Lung (tissue), 12 donors: ENCODE measurements around the gene CDC25A. TPM values are rescaled to one million over a fixed set of nuclear protein-coding genes. Genes with fewer than 3 reads are reported as not detected.

ENCODE experiments used
- ATAC-seq: fragments of 200-7000 bp; cut with Tn5 transposase; one replicate; pipeline ENCODE4 v1.9.1; 2020; ENCODE audit warnings: moderate number of reproducible peaks; ENCODE audit not compliant: insufficient read depth, low FRiP score
- DNase-seq, 3 donors: peaks; one replicate each; pipeline ENCODE4 v3.0.0-alpha.2; 2013 to 2017
- H3K27ac ChIP-seq, 2 donors: one replicate each; pipeline ENCODE4 v1.5.1; 2013; ENCODE audit warnings: mild to moderate bottlenecking in 2 of 2, moderate library complexity in 2 of 2, control low read depth in 1 of 2, inconsistent platforms in 1 of 2, low read depth in 1 of 2, low read length in 1 of 2
- H3K27me3 ChIP-seq, 3 donors: one replicate each; pipeline ENCODE4 v1.5.1; 2013; ENCODE audit warnings: low read length in 2 of 3; ENCODE audit not compliant: control insufficient read depth in 3 of 3, insufficient read depth in 3 of 3
- H3K36me3 ChIP-seq, 4 donors: one replicate each; pipeline ENCODE4 v1.5.1; 2013; ENCODE audit warnings: low read length in 4 of 4, mild to moderate bottlenecking in 1 of 4, moderate library complexity in 1 of 4; ENCODE audit not compliant: control insufficient read depth in 4 of 4, insufficient read depth in 4 of 4
- H3K4me1 ChIP-seq, 5 donors: one replicate each; pipeline ENCODE4 v1.5.1; 2013; ENCODE audit warnings: low read length in 5 of 5, mild to moderate bottlenecking in 2 of 5, moderate library complexity in 1 of 5; ENCODE audit not compliant: control insufficient read depth in 5 of 5, insufficient read depth in 5 of 5
- H3K4me3 ChIP-seq: one replicate; pipeline ENCODE4 v1.5.1; 2013; ENCODE audit warnings: mild to moderate bottlenecking, control low read depth, moderate library complexity
- H3K9ac ChIP-seq, 2 donors: one replicate each; pipeline ENCODE4 v1.5.1; 2013; ENCODE audit warnings: low read length in 2 of 2, control low read depth in 1 of 2; ENCODE audit not compliant: insufficient read depth in 1 of 2
- H3K9me3 ChIP-seq, 4 donors: one replicate each; pipeline ENCODE4 v1.5.1; 2013; ENCODE audit warnings: low read length in 3 of 4, mild to moderate bottlenecking in 1 of 4, moderate library complexity in 1 of 4; ENCODE audit not compliant: control insufficient read depth in 4 of 4, insufficient read depth in 3 of 4
- CTCF ChIP-seq: IDR thresholded peaks from 2 replicates; pipeline ENCODE4 v1.5.1; 2012; ENCODE audit warnings: mild to moderate bottlenecking; ENCODE audit errors: control extremely low read depth, extremely low read depth
- WGBS, 2 donors: extraction: QIAGEN DNeasy Blood & Tissue Kit; methylation state at CpG; one replicate each; pipeline ENCODE4 v1.1.7; 2013; 5-methylcytosine and 5-hydroxymethylcytosine counted together
- polyA plus RNA-seq, 2 donors: library from polyadenylated mRNA; stranded (reverse); fragments of 200-250 nt; gene quantifications; one replicate each; pipeline ENCODE4 v1.2.1, GENCODE V29; 2013
- total RNA-seq, 2 donors: library from RNA; depleted of rRNA in 1 of 2; stranded (reverse); fragments of >200 nt in 1 of 2; gene quantifications; one replicate each; pipeline ENCODE4 v1.2.1, GENCODE V29; 2014 to 2021
- donor health status: control.
- donor health status: control.
- donor health status: Bipolar disorder and iron deficiency.
- donor health status: healthy.
- donor health status: DM: yes; HTN: yes; CAD: no.

The CDC25A gene
- total and polyA plus RNA-seq, 4 donors = 0.57 to 1.5 (median 1.1) TPM

DNA sequence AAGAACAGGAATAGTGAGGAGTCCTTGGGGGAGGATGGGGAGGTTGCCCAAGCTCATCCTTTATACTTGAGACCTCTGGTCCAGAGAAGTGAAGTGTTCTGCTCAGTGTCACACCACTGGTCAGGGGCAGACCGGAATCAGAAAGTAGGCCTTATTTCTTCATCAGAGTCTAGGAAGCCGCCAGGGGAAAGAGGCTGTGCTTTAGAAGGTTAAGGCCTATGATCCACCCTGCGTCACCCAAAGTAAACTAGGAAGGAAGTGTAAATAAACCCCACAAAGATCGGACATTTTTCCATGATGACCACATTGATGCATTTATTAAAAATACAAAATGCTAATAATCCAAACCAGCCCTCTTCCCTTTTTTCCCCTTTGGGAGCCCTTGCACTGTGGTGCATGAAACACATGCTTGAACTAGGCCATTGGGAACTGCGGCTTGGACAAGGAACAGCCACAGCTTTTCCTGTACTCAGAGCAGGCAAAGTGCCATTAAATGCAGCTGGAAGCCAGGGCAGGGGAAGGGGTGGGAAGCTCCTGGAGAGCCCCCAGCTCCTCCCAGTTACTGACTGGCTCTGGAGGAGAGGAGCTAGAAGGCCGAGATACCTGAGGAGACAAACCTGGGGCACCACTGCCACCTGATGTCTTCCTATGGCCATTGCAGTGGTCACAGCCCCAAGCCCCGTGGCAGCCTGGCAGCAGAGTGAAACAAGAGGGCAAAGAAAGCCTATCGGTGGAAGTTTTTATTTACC lies 37.0 kb downstream of the CDC25A start:
- no peaks in the 10 kb centered on the region for H3K36me3 ChIP-seq
- no peak overlapping the region for H3K9ac ChIP-seq
- ATAC-seq (peak; percentile 76), DNase-seq (peak; percentile 81 to 86 (median 83))
- 34% methylated on average over 8 of the region's 8 CpGs for WGBS, 2 donors
- peak overlapping the region in 1 of 2 donors; percentile 9 for H3K27ac ChIP-seq
- no peaks in the 10 kb centered on the region for H3K27me3 ChIP-seq
- no peaks in the 10 kb centered on the region for H3K9me3 ChIP-seq
- peak; percentile 63 for TF ChIP-seq CTCF
- no peak overlapping the region for H3K4me3 ChIP-seq
- H3K4me1 ChIP-seq = peaks cover 0 to 10% (median 2%) of the 10 kb centered on the region in 5 donors

DNA sequence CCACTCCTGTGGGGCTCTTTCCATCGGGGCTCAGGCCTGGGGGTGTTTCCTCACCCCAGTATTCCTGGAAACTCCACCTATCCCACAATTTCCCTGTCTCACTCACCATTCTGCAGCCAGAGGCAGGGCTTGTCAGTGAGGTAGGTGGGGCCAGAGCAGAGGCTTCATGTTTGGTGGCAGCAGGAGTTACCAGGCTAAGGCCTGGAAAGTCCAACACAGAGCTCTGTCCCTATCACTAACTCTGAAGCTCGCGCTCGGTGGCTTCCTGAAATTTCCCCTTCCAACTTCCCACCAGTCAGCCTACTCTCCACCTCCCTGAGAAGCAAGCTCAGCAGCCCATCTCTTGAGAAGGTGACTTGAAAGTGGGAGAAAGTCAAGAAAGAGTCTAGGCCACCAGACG lies 44.2 kb downstream of the CDC25A start:
- no peak overlapping the region for H3K27ac ChIP-seq

DNA sequence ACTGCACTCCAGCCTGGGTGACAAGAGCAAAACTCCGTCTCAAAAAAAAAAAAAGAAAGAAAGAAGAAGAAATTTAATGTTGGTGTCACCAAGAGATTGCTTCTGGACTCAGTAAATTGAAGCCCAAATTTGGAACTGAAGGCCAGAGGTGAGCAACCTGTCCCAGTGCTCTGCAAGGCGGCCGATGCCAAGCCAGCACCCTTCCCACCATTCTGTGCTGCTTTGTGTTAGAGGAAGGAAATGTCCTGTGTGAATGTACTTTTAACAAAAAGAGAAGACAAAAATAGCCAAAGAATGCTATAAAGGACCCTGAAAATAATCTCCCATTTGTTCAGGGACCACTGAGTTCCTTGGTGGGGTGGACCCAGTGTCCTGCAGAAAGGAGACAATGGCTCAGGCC lies 44.6 kb downstream of the CDC25A start:
- no peak for DNase-seq
- Histone ChIP-seq H3K4me3 (no peak overlapping the region), H3K36me3 (no peaks in the 10 kb centered on the region), H3K27me3 (no peaks in the 10 kb centered on the region), H3K9ac (no peak overlapping the region), H3K9me3 (no peaks in the 10 kb centered on the region), H3K4me1 (peaks cover 0 to 16% (median 0%) of the 10 kb centered on the region in 5 donors), H3K27ac (no peak overlapping the region)
- ATAC-seq = no peak
- 90 to 96% methylated on average over 3 of the region's 3 CpGs for WGBS, 2 donors
- TF ChIP-seq CTCF = no peak

More for the DNA sequence above, 44.2 kb downstream of the CDC25A start:
- Histone ChIP-seq H3K36me3 (no peaks in the 10 kb centered on the region), H3K9ac (no peak overlapping the region), H3K27me3 (no peaks in the 10 kb centered on the region), H3K9me3 (no peaks in the 10 kb centered on the region), H3K4me3 (no peak overlapping the region), H3K4me1 (peaks cover 0 to 16% (median 0%) of the 10 kb centered on the region in 5 donors)
- ATAC-seq (no peak), DNase-seq (no peak)
- no peak for TF ChIP-seq CTCF
- WGBS, 2 donors = 78 to 85% methylated on average over 5 of the region's 5 CpGs
